GM18873 (cell line): ENCODE data around the gene CDC14A.
"Not testable (repeated sequence)": the region's sequence is repeated elsewhere in the genome, so short reads cannot be mapped to it uniquely, and the experiment has no call there.

Source experiments
- ATAC-seq: cut with Tn5 transposase; IDR thresholded peaks from one replicate; pipeline ENCODE4 v1.9.1; 2021; ENCODE audit warnings: mild to moderate bottlenecking, moderate library complexity, moderate number of reproducible peaks; ENCODE audit not compliant: unreplicated experiment, low FRiP score

The CDC14A gene

DNA sequence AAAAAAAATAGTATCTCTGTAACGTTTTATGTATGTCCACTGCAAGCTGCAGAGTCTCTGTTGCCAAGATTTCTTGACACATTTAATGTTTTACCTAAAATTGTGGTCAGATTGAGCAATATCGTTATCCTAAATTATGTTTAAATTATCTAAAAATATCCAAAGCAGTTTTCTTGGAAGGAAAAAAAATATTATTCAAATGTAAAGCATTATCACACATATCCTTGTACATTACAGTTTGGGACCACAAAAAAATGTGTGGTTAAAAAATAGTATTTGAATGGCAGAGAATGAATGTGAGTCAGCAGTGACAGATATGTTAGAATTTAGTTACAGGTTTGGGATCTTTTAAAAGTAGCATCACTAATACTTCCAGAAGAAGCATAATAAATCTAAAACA, 21.2 kb upstream of the CDC14A start:
- ATAC-seq = not testable (repeated sequence)

DNA sequence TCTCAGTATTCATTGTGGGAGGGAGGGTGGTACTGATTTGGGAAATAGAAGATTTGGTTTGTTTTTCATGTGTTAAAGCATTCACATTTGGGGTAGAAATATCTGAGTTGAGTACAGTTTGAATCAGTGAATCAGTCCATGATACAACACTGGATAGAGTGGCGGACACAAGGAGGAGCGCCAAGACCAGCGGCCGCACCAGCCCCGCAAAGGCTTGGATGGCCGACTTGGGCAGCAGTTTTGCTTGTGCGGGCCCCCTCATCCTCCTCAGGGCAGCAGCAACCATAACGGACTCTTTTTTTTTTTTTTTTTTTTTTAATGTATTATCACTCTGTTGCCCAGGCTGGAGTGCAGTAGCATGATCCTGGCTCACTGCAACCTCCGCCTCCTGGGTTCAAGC, 20.0 kb upstream of the CDC14A start:
- ATAC-seq = no peak

DNA sequence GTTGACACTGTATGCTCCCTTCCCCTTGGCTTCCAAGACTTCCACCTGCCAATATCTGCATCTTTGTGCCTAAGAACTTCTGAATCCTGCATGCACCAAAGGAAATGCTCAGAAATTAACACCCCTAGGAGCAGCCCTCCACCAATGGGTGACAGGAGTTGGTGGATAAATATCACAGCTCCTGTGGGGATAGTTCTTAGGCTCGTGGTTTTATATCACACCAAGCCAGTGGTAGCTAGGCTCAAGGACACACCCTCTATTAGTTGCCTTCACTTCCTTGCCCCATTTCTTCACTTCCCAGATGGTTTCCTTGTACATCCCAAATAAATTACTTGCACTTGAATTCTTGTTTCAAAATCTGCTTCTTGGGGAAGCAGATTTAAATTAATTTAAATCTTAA, 16.9 kb upstream of the CDC14A start:
- no peak for ATAC-seq

DNA sequence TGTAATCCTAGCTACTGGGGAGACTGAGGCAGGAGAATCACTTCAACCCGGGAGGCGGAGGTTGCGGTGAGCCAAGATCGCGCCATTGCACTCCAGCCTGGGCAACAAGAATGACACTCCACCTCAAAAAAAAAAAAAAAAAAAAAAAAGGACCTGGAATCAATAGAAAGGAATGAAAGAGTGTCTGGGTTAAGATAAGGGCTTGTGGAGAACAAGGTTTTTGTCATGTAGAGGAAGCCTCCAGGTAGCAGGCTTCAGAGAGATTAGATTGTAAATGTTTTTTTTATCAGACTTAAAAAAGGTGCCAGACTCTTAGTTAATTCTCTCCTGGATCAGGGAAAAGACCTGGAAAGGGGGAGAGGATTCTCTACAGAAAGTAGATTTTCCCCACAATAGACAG, 14.4 kb upstream of the CDC14A start:
- not testable (repeated sequence) for ATAC-seq

DNA sequence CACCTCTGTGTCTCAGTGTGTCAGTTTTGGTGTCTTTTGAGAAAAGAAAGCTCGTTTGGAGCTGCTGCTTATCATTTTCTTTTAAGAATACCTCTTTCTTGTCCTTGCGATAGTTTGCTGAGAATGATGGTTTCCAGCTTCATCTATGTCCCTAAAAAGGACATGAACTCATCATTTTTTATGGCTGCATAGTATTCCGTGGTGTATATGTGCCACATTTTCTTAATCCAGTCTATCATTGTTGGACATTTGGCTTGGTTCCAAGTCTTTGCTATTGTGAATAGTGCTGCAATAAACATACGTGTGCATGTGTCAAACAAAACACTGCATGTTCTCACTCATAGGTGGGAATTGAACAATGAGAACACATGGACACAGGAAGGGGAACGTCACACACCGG, 12.6 kb upstream of the CDC14A start:
- not testable (repeated sequence) for ATAC-seq

DNA sequence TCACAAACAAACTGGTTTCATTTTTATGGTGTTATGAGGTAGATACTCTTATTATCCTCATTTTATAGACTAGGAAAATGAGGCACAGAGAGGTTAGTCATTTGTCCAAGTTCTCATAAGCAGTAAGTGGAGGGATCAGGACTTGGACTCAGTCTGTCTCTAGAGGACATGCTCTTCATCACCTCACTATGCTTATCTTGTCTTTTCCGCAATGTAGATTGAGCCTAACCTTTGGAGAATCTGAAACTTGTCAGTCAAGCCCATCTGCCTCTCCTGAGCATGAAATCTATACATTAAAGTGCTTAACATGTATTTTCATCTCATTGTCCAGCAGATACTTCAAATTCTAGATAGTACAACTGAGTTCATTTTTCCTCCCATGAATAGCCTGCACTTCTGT, 11.8 kb upstream of the CDC14A start:
- no peak for ATAC-seq

DNA sequence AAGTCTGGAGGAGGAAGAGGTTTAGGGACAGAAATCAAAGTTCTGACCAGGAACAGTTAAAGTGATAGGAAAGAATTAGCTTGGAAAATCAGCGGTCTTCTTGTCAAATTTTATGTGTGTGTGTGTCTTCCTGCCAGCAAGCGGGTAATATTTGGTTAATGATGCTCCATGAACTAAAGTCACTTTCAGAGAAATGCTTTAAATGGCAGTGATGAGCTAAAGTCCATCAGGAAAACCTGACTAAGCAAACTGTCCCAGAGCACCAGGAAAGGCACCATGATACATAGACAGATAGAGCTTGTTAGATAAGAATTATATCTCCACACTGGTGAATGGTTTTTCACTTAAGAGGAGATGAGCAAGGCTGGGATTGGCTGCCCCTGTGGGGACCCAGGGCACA, 10.0 kb upstream of the CDC14A start:
- no peak for ATAC-seq

DNA sequence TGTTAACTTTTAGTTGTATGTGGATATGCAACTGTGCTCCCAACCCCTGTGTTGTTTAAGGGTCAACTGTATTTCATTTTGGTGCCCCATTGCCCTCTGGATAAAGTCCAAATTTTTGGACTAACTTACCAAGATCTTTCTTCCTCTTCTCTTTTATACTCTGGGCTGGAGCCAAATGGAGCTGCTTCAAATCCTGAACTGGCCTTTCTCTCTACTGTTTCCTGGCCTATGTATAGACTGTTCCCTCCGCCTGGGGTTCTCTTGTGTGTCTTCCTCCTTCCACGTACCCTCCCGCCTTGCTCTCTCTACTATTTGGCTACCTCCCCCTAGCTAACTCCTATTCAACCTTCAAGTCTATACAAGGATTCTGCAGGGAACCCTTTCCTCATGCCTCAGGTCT, 8.4 kb upstream of the CDC14A start:
- ATAC-seq = no peak

DNA sequence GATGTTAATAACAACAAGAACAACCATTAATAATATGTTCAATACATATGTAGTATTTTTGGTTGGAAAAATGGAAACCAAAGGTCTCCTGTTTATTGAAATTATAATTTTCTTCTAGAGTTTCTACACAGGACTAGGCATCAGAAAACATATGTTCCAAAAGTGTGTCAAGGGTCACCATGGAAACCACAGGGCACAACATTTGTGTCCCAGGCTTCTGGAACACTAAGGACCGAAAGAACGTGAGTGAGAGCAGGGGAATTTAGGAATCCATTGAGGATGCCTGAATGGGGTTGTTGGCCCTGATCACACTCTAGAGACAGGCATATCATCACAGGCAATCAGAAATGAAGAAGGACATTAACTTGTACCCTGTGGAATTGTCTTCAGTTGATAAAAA, 7.5 kb upstream of the CDC14A start:
- no peak for ATAC-seq

DNA sequence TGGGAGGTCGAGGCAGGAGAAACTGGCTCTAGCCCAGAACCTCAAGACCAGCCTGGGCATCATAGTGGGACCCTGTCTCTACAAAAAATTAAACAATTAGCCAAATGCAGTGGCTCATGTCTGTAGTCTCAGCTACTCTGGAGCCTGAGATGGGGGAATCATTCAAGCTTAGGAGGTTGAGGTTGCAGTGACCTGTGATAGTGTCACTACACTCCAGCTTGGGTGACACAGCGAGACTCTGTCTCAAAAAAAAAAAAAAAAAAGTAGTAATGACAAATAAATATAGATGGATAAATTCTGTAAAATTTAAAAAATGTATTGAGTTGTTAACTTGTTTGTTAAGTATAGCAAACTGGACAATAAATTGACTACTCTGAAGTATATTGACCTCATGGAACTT, 5.9 kb upstream of the CDC14A start:
- ATAC-seq = no peak

DNA sequence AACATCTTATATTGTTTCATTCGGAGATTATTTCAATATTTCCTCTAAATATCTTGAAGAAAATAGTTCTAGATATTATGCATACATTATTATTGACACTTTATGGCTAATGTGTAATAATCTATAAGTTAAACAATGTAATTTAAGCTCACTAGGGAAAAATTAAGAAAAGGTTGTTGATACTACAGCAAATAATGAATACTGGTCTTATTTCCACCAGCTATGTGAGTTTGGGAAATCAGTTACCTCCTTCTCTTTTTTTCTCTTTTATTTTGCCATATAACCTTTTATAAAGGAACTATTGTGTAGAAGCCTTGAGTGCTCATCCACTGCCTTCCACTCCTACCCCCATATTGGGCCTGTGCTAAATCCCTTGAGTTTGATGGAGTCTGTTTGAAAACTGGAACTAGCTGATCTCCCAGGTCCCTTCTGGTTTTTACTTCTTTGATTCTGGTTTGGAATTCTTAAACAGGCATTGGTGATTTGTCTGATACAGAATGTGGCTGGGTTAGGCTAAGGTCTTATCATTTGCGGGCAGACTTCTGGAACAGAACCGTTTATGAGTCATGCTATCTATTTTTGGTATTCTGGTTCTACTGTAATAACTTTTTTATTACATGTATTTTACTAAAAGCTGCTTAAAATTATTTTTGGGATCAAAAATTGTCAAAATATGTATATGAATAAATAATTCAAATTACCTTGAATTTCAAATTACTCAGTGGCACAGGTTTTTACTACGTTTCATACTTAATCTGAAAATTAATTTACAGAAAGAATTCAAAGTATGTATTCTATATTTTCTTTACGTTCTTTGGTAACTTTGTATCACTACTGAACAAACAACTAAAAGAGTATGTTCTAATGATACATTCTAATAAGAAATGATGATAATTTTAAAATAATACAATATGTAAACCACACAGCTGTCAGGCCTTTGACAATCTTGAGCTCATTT, 5.0 kb upstream of the CDC14A start:
- no peak for ATAC-seq

DNA sequence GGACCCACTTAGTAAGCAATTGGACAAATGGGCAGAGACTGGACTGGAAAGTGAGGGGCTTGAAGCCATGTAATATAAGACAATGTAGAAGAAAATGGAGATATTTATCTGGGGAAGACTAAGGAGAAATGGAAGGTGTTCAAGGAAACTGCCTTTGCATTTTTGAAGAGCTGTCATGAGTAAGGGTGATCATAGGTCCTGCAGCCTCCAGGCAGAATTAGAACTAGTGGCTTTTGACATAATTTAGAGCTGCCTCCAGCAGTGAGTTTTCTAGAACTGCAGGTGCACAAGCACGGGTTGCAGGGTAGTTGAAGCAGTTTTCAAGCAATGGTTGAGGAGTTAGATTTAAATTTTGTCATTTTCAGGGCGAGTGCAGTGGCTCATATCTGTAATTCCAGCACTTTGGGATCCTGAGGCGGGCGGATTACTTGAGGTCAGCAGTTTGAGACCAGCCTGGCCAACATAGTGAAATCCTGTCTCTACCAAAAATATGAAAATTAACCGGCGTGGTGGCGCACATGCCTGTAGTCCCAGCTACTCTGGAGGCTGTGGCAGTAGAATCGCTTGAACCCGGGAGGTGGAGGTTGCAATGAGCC, 3.7 kb upstream of the CDC14A start:
- ATAC-seq = no peak

DNA sequence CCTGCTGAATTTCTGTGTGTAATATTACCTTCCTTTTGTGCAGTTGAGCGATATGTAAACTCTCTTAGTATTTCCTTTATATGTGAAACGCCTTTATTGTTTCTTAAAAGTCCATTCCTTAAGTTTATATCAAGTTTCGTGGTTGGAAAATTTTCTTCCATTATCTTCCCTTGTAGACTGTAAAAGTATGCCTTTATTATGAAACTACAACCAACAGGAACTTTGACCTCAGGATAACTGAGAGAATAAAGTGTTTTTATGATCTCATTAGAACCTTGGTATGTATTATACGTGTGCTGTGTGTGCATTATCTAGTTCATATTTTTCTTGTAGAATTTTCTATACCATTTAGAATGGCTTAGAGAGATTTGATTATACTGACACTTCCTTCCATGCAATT, 3.1 kb upstream of the CDC14A start:
- ATAC-seq = no peak

DNA sequence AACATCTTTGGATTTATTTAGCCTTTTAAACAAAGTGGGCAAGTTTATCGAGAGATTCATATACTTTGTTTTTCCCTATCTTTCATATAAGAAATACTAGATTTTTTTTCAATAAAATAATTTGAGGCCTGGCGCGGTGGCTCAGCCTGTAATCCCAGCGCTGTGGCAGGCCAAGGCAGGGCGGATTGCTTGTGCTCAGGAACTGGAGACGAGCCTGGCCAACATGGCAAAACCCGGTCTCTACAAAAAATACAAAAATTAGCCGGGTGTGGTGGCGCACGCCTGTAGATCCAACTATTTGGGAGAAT, 1.6 kb upstream of the CDC14A start:
- no peak for ATAC-seq

DNA sequence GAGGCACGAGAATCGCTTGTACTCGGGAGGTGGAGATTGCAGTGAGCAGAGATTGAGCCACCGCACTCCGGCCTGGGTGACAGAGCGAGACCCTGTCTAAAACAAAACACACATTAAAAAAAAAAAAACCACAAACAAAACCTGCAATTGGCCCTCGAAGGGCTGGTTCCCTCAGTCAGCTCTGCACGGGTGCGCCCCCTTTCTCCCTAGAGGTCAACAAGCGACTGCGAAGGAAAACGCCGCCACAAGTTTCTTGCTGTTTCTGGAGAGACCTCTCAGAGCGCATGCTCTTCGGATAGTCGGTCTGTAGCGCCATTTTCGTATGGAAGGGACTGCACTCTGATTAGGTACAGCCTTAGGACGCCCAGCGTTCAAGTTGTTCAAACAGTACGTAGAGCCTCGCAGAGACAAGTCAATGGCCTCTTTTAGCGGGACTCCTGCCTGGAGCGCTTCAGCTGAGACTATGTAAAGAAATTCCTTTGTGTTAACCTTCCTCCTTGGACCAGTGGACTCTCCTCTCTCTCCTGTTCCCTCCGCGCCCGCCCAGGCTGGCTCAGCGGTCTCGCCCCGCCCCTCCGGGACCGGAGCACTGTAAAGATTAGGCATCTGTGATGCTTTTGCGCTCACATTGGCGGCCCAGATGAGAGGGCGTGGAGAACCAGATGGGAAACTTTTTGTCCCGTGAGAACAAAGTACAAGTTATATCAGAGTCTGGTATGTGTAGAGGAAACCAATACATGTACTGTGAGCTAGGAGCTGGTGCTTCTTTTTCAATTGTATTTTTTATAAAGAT, 1.0 kb upstream of the CDC14A start:
- peak; percentile 67 for ATAC-seq

DNA sequence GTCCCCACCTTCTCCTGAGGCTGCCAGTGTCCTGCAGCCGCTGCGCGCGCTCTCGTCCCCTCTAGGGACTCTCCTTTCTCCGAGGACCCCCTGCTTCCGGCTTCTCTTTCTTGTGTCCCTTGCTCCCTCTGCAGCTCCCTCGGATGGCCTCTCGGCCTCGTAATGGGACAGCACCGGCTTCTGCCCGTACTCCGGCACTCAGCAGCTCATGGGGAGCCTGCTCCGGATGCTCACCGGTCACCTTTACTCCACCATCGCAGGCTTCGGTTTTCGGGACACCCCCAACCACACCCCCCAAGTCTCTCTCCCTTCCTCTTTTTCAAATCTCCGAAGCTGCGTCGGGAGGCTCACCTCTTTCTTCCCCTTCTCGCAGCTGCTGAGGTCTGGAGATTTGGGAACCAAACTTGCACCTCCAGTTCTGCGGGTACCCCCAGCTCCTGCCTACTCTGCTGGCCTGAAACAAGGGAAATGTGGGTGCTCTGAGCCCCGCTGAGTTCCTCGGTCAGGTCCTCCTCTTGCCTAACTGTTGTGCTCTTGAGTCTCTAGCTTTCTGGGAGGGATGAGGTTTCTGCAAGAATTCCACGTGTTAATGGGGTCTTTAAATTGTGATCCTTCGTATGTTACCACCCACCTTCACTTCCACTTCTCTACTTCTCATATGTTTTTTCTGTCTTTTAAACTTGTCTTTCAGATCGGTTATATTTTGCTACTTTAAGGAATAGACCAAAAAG, 930 bp downstream of the CDC14A start:
- no peak for ATAC-seq

DNA sequence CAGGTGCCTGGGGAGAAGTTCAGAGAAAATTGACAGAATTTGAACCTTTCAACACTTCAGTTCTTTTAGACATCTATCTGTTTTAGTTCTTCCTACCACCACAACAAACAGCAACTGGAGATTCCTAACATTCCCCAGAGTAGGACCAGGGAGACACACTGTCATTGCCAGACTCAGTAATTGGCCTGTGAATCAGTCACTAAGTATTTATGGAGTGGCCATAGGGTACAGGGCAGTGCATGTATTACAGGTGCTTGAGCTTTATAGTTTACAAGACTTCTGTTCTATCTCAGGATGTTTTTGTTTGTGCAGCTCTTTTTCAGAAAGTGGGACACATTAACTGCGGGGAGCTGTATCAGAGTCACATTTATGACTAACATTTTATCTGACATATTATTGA, 1.7 kb downstream of the CDC14A start:
- no peak for ATAC-seq

DNA sequence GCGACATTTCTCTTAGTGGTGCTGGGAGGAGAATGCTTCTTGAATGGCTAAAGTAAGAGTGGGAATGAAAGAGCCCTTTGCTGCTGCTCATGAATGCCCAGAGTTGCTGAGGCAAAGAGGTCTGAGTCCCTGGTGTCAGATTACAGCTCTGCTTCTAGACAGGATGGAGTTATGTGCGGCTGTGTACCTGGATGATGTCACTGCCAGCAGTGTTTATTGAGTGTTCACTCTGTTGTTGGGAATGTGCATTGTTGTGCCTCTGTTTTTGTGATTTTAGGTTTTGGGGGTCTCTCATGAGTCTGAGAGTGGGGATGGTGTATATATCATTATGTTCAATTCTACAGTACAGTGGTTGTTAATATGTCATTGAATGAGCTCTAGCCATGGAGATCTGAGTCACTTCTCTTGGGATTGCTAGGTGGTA, 2.7 kb downstream of the CDC14A start:
- no peak for ATAC-seq

DNA sequence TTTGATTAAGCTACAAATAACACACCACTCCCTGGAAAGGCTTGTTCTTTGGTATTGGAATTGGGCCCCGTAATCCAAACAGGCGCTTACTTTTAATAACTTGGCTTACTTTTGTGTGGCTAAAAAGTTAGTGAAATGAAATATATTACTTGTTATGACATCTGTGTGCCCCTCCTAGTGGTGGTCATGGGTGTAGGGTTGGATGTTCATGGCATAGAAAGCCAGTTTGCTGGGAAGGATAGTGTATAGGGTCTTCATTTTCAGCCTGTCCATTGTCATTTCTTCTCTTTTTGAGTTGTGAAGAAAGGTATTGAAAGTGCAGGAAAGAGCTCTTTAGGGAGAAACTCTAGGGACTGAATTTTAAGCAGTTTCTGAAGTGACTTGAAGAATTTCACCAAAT, 5.9 kb downstream of the CDC14A start:
- ATAC-seq = no peak

DNA sequence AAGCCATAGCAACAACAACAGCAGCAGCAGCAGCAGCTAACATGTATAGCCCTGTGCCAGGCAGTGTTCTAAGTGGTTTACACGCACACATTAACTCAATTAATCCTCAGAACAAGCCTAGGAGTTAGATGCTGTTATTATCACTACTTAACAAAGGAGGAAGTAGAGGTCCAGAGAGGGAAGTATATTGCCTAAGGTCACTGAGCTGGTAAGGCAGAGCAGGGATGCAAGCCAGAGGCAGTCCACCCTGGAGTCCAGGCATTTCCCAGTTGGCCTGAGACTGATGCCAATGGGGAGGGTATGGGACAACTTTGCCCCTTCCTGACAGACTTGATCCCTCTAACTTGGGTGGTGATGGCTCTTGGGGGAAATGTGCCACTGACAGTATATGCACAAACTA, 6.8 kb downstream of the CDC14A start:
- ATAC-seq = no peak
